GM18861 (cell line): ENCODE results near the gene CTNNA2.

Source experiments
- ATAC-seq: cut with Tn5 transposase; IDR thresholded peaks from one replicate; pipeline ENCODE4 v1.9.1; 2021; ENCODE audit not compliant: unreplicated experiment

Gene CTNNA2

GRCh38 chr2:80303909-80304837, 791.3 kb downstream of the CTNNA2 start, which contains the start of gene LRRTM1:
TSS of gene LRRTM1 (minus strand) at chr2:80304752. CDS start at chr2:80303819, 933 bp downstream.
- ATAC-seq: no peak

GRCh38 chr2:80311304-80311703, 798.5 kb downstream of the CTNNA2 start:
- no peak for ATAC-seq

GRCh38 chr2:80312282-80312839, 799.5 kb downstream of the CTNNA2 start:
- ATAC-seq: no peak

GRCh38 chr2:80322311-80322920, 809.6 kb downstream of the CTNNA2 start:
- no peak for ATAC-seq

- no peak for ATAC-seq
Measured at GRCh38 chr2:80322958-80323357, 810.1 kb downstream of the CTNNA2 start.

- ATAC-seq: no peak
Measured at GRCh38 chr2:80323610-80324009, 810.8 kb downstream of the CTNNA2 start.

- no peak for ATAC-seq
Measured at GRCh38 chr2:80324525-80324924, 811.7 kb downstream of the CTNNA2 start.

GRCh38 chr2:80326214-80326613, 813.4 kb downstream of the CTNNA2 start:
- no peak for ATAC-seq

- ATAC-seq: no peak
Measured at GRCh38 chr2:80326861-80327260, 814.0 kb downstream of the CTNNA2 start.

GRCh38 chr2:80328159-80328571, 815.3 kb downstream of the CTNNA2 start:
- no peak for ATAC-seq

- no peak for ATAC-seq
Measured at GRCh38 chr2:80329491-80329890, 816.6 kb downstream of the CTNNA2 start.

GRCh38 chr2:80330527-80331450, 817.9 kb downstream of the CTNNA2 start:
- ATAC-seq: no peak

- no peak for ATAC-seq
Measured at GRCh38 chr2:80333886-80334285, 821.0 kb downstream of the CTNNA2 start.

- ATAC-seq: no peak
Measured at GRCh38 chr2:80335411-80335810, 822.6 kb downstream of the CTNNA2 start.

GRCh38 chr2:80338794-80339193, 825.9 kb downstream of the CTNNA2 start:
- no peak for ATAC-seq

GRCh38 chr2:80340022-80340421, 827.2 kb downstream of the CTNNA2 start:
- ATAC-seq: no peak

- no peak for ATAC-seq
Measured at GRCh38 chr2:80348078-80348477, 835.2 kb downstream of the CTNNA2 start.

- no peak for ATAC-seq
Measured at GRCh38 chr2:80348953-80349352, 836.1 kb downstream of the CTNNA2 start.

GRCh38 chr2:80351231-80351630, 838.4 kb downstream of the CTNNA2 start:
- ATAC-seq: no peak

- ATAC-seq: no peak
Measured at GRCh38 chr2:80354858-80355257, 842.0 kb downstream of the CTNNA2 start.

- no peak for ATAC-seq
Measured at GRCh38 chr2:80361904-80362303, 849.1 kb downstream of the CTNNA2 start.
